SU-DHL-6 (cell line): ENCODE measurements around the gene DUSP3.
"Not testable (repeated sequence)": the region's sequence is repeated elsewhere in the genome, so short reads cannot be mapped to it uniquely, and the experiment has no call there.

Experiments
- H2AFZ ChIP-seq: fragments of 200-600 bp; sonication (generic); 2 replicates; pipeline ENCODE4 v1.6.1; 2014; ENCODE audit warnings: low read depth, mild to moderate bottlenecking, moderate library complexity, mixed read lengths, antibody characterized with exemption, low read length; ENCODE audit not compliant: severe bottlenecking
- H3F3A ChIP-seq: fragments of 200-600 bp; shearing (Covaris generic); 2 replicates; pipeline ENCODE4 v1.6.0; 2016; ENCODE audit warnings: antibody characterized with exemption, mild to moderate bottlenecking; ENCODE audit not compliant: insufficient read depth
- H3K27ac ChIP-seq: fragments of 200-600 bp; sonication (generic); 2 replicates; pipeline ENCODE4 v1.5.1; 2016; ENCODE audit warnings: low read depth, mild to moderate bottlenecking, low read length, moderate library complexity, mixed read lengths
- H3K27me3 ChIP-seq: fragments of 200-600 bp; sonication (generic), shearing (Covaris generic); 2 replicates; pipeline ENCODE4 v1.6.0; 2014; ENCODE audit warnings: mild to moderate bottlenecking, low read length
- H3K36me3 ChIP-seq: fragments of 200-600 bp; sonication (generic); 2 replicates; pipeline ENCODE4 v1.6.1; 2014; ENCODE audit warnings: mild to moderate bottlenecking, low read length, mixed read lengths
- H3K4me2 ChIP-seq: fragments of 300-600, 200-600 bp; shearing (Covaris generic), sonication (generic); 2 replicates; pipeline ENCODE4 v1.6.0; 2014; ENCODE audit warnings: low read length, low read depth, mild to moderate bottlenecking; ENCODE audit not compliant: poor library complexity, severe bottlenecking
- H3K4me3 ChIP-seq: fragments of 200-600 bp; sonication (generic); 2 replicates; pipeline ENCODE4 v1.5.1; 2014; ENCODE audit warnings: antibody characterized with exemption, low read length, mild to moderate bottlenecking, mixed read lengths; ENCODE audit not compliant: insufficient read depth, poor library complexity, severe bottlenecking
- H3K79me2 ChIP-seq: fragments of 200-600 bp; sonication (generic); 2 replicates; pipeline ENCODE4 v1.6.1; 2014; ENCODE audit warnings: mild to moderate bottlenecking, low read length, moderate library complexity; ENCODE audit not compliant: insufficient read depth
- H3K9ac ChIP-seq: fragments of 200-600 bp; sonication (generic); 2 replicates; pipeline ENCODE4 v1.7.0; 2014; ENCODE audit warnings: mild to moderate bottlenecking, low read length
- H3K9me2 ChIP-seq: fragments of 200-600 bp; sonication (generic); replicated peaks from 2 replicates; pipeline ENCODE4 v1.6.1; 2014; ENCODE audit warnings: low read length; ENCODE audit not compliant: insufficient read depth
- H3K9me3 ChIP-seq: fragments of 200-600 bp; sonication (generic); 2 replicates; pipeline ENCODE4 v1.6.1; 2014; ENCODE audit warnings: low read length, mixed read lengths; ENCODE audit not compliant: insufficient read depth
- H4K20me1 ChIP-seq: fragments of 200-600 bp; sonication (generic); 2 replicates; pipeline ENCODE4 v1.6.1; 2014; ENCODE audit warnings: low read depth, mild to moderate bottlenecking, antibody characterized with exemption, low read length, moderate library complexity, mixed read lengths
- EZH2phosphoT487 ChIP-seq: fragments of 200-600 bp; sonication (generic), shearing (Covaris generic); conservative IDR thresholded peaks from 2 replicates; pipeline ENCODE4 v1.6.1; 2018; ENCODE audit warnings: mild to moderate bottlenecking, antibody characterized with exemption, low read length, moderate library complexity, mixed read lengths
- TF ChIP-seq, protein P1 (sequence below): fragments of 200-600 bp; sonication (generic); IDR thresholded peaks from one replicate; pipeline ENCODE4 v1.5.1; 2017; ENCODE audit warnings: antibody characterized with exemption, mild to moderate bottlenecking, low read length, moderate library complexity; ENCODE audit not compliant: insufficient read depth, poor library complexity, severe bottlenecking

The DUSP3 gene

DNA sequence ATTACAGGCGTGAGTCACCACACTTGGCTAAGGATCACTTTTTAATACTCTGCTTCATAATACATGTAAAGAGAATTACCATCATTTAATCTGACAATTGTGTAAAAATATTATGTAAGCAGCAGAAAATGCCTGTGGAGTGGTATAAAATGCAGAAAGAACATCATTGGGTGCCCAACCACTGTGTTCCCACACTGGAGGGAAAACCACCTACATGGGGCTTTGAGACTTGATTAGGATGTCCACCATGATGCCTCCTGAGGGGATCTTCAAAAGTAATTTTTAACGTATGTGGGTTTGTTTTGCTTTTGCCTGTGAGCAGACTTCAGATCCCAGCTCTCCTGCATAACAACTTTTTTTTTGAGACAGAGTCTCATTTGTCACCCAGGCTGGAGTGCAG lies 20.3 kb upstream of the DUSP3 start:
- H2AFZ ChIP-seq, result no peak overlapping the region
- no peak overlapping the region for H3K4me3 ChIP-seq
- no peaks in the 10 kb centered on the region for H3K79me2 ChIP-seq
- no peaks in the 10 kb centered on the region for H3K27me3 ChIP-seq
- H3K9me3 ChIP-seq, result no peaks in the 10 kb centered on the region
- no peaks in the 10 kb centered on the region for H4K20me1 ChIP-seq
- no peak overlapping the region for H3K4me2 ChIP-seq
- H3K36me3 ChIP-seq, result no peaks in the 10 kb centered on the region
- H3K27ac ChIP-seq, result no peak overlapping the region
- no peaks in the 10 kb centered on the region for H3F3A ChIP-seq
- no peak overlapping the region for H3K9ac ChIP-seq
- no peaks in the 10 kb centered on the region for H3K9me2 ChIP-seq
- TF ChIP-seq, protein P1, sequence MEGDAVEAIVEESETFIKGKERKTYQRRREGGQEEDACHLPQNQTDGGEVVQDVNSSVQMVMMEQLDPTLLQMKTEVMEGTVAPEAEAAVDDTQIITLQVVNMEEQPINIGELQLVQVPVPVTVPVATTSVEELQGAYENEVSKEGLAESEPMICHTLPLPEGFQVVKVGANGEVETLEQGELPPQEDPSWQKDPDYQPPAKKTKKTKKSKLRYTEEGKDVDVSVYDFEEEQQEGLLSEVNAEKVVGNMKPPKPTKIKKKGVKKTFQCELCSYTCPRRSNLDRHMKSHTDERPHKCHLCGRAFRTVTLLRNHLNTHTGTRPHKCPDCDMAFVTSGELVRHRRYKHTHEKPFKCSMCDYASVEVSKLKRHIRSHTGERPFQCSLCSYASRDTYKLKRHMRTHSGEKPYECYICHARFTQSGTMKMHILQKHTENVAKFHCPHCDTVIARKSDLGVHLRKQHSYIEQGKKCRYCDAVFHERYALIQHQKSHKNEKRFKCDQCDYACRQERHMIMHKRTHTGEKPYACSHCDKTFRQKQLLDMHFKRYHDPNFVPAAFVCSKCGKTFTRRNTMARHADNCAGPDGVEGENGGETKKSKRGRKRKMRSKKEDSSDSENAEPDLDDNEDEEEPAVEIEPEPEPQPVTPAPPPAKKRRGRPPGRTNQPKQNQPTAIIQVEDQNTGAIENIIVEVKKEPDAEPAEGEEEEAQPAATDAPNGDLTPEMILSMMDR, result no peak
- TF ChIP-seq EZH2phosphoT487, result no peak

DNA sequence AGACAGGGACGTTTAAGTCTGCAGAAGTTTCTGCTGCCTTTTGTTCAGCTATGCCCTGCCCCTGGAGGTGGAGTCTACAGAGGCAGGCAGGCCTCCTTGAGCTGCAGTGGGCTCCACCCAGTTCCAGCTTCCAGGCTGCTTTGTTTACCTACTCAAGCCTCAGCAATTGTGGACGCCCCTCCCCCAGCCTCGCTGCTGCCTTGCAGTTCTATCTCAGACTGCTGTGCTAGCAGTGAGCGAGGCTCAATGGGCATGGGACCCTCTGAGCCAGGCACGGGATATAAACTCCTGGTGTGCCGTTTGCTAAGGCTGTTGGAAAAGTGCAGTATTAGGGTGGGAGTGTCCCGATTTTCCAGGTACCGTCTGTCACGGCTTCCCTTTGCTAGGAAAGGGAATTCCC lies 19.2 kb upstream of the DUSP3 start:
- not testable (repeated sequence) for H4K20me1 ChIP-seq, H3K9me3 ChIP-seq, H3F3A ChIP-seq, H3K9me2 ChIP-seq, H3K27me3 ChIP-seq, H3K79me2 ChIP-seq, H3K9ac ChIP-seq, H3K27ac ChIP-seq, H3K36me3 ChIP-seq, H2AFZ ChIP-seq, H3K4me2 ChIP-seq, H3K4me3 ChIP-seq

DNA sequence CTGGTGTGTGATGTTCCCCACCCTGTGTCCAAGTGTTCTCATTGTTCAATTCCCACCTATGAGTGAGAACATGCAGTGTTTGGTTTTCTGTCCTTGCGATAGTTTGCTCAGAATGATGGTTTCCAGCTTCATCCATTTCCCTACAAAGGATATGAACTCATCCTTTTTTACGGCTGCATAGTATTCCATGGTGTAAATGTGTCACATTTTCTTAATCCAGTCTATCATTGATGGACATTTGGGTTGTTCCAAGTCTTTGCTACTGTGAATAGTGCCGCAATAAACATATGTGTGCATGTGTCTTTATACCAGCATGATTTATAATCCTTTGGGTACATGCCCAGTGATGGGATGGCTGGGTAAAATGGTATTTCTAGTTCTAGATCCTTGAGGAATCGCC lies 13.9 kb upstream of the DUSP3 start:
- not testable (repeated sequence) for H3K27ac ChIP-seq, H3K79me2 ChIP-seq, H4K20me1 ChIP-seq, H3K9me2 ChIP-seq, H3K36me3 ChIP-seq, H3K9me3 ChIP-seq, H3K27me3 ChIP-seq, H2AFZ ChIP-seq, H3K4me2 ChIP-seq, H3K9ac ChIP-seq, H3F3A ChIP-seq, H3K4me3 ChIP-seq

DNA sequence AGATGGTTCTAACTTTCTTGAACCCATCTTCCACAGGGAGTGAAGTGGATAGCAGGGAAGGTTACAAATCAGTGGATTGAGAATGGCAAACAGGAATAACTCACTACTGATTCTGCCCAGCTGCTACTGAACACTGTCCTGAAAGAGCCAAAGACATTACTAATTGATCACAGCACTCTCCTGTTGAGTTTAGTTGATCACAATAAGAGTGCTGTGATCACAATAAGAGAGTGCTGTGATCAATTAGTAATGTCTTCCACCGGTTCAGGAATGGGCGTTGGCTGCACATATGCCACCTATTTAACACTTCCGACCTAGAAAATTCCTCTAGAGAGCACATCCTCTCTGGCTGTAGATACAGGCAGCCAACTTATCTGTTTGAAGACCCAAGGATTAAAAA lies 12.8 kb upstream of the DUSP3 start:
- H3K4me3 ChIP-seq, result no peak overlapping the region
- no peaks in the 10 kb centered on the region for H3K79me2 ChIP-seq
- TF ChIP-seq EZH2phosphoT487, result no peak
- TF ChIP-seq, protein P1, result no peak
- no peaks in the 10 kb centered on the region for H3K9me3 ChIP-seq
- H3K9ac ChIP-seq, result no peak overlapping the region
- H3K36me3 ChIP-seq, result no peaks in the 10 kb centered on the region
- no peaks in the 10 kb centered on the region for H3F3A ChIP-seq
- no peaks in the 10 kb centered on the region for H3K9me2 ChIP-seq
- no peak overlapping the region for H3K27ac ChIP-seq
- H3K27me3 ChIP-seq, result no peaks in the 10 kb centered on the region
- H2AFZ ChIP-seq, result no peak overlapping the region
- H3K4me2 ChIP-seq, result no peak overlapping the region
- H4K20me1 ChIP-seq, result no peaks in the 10 kb centered on the region
